ENCODE data around the gene HTATIP2.
A peak's percentile ranks its signal among the peaks of the same experiment; 100 is the strongest.

Gene HTATIP2

DNA sequence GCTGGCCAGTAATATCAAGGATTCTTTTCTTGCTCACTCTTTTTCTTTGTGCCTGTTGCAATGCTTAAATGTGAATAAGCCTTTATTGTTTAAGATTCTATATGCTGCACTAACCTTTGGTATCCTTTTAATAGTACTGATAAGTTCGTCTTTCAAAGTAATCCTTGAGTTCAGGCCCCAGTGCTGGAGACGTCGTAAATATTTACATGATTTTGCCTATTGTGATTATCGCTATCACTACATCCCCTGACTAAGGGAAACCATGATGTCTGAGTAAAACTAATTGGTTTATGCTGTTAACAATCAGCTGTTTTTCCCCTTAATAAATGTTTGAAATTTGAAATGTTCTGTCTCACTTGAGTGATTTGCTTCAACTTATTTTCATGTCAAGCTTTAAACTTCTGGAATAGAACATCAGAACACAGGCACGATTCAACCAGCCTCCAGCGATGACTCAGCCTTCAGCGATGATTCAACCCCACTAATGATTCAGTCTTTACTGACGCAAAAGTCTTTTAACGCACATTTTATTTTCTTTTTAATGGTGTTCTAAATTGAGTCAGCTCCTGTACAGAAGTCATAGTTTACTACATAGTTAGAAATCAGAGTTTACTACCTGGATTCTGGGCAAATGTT, 3.9 kb downstream of the HTATIP2 start:
- ATAC-seq, result peak; percentile 94
- TF ChIP-seq ISL1 (CRISPR knock-in tag; IDR thresholded peaks at IDR 0.05) (peak; percentile 82), ESRRG (CRISPR knock-in tag; IDR thresholded peaks at IDR 0.05) (no peak), ZNF70 (CRISPR knock-in tag; IDR thresholded peaks at IDR 0.05) (no peak)

DNA sequence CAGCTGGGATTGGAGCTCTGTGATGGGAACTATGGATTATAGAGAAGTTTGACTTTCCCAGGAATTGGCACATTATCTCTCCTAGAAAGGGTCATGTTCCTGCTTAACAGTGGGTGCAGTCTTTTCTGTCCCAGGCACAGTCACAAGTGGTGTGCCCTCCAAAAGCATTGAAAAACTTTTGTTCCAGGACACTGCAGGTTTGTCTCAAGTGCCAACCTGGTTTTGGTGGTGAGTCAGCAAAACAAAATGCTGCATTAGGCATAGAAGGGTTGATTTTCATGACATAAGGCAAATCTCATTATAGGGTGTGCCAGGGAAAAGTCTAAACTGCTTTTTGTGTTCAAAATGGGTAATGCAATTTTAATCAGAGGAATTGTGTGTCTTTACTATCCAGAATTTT, 4.9 kb downstream of the HTATIP2 start:
- peak; percentile 13; the same call in 1 of the 2 replicates for TF ChIP-seq ISL1 (CRISPR knock-in tag; IDR thresholded peaks at IDR 0.05)
- TF ChIP-seq ZC3H10 (CRISPR knock-in tag; IDR thresholded peaks at IDR 0.05), result no peak
- ATAC-seq, result peak; percentile 53

DNA sequence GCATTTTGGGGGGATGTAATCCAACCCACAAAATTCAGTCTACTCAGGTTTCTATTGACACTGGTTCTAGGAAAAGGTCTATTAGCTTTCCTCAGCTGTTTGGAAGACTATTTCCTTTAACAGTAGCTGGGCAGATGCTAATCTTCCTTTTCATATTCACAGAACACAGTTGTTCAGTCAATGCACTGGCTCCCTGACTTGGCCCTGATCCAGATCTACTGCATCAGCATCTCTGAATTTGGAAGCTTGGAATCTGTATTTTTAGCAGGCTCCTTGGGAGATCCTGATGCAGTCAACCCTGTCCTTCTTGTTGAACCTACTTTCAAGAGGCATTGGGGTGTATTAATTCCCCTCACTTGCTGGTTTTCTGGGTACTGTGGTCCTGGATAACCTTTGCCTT, 6.3 kb downstream of the HTATIP2 start:
- ATAC-seq, result no peak
- TF ChIP-seq, protein P1, sequence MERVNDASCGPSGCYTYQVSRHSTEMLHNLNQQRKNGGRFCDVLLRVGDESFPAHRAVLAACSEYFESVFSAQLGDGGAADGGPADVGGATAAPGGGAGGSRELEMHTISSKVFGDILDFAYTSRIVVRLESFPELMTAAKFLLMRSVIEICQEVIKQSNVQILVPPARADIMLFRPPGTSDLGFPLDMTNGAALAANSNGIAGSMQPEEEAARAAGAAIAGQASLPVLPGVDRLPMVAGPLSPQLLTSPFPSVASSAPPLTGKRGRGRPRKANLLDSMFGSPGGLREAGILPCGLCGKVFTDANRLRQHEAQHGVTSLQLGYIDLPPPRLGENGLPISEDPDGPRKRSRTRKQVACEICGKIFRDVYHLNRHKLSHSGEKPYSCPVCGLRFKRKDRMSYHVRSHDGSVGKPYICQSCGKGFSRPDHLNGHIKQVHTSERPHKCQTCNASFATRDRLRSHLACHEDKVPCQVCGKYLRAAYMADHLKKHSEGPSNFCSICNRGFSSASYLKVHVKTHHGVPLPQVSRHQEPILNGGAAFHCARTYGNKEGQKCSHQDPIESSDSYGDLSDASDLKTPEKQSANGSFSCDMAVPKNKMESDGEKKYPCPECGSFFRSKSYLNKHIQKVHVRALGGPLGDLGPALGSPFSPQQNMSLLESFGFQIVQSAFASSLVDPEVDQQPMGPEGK (CRISPR knock-in tag; IDR thresholded peaks at IDR 0.05; ENCODE audit: borderline replicate concordance), result no peak
- TF ChIP-seq ESRRG (CRISPR knock-in tag; IDR thresholded peaks at IDR 0.05) (no peak), CSDC2 (CRISPR knock-in tag; IDR thresholded peaks at IDR 0.05) (no peak), TOX (CRISPR knock-in tag; IDR thresholded peaks at IDR 0.05; ENCODE audit: borderline replicate concordance) (no peak), ZNF8 (CRISPR knock-in tag; IDR thresholded peaks at IDR 0.05) (no peak), BACH2 (CRISPR knock-in tag; IDR thresholded peaks at IDR 0.05; ENCODE audit: borderline replicate concordance) (no peak)
- TF ChIP-seq, protein P2, sequence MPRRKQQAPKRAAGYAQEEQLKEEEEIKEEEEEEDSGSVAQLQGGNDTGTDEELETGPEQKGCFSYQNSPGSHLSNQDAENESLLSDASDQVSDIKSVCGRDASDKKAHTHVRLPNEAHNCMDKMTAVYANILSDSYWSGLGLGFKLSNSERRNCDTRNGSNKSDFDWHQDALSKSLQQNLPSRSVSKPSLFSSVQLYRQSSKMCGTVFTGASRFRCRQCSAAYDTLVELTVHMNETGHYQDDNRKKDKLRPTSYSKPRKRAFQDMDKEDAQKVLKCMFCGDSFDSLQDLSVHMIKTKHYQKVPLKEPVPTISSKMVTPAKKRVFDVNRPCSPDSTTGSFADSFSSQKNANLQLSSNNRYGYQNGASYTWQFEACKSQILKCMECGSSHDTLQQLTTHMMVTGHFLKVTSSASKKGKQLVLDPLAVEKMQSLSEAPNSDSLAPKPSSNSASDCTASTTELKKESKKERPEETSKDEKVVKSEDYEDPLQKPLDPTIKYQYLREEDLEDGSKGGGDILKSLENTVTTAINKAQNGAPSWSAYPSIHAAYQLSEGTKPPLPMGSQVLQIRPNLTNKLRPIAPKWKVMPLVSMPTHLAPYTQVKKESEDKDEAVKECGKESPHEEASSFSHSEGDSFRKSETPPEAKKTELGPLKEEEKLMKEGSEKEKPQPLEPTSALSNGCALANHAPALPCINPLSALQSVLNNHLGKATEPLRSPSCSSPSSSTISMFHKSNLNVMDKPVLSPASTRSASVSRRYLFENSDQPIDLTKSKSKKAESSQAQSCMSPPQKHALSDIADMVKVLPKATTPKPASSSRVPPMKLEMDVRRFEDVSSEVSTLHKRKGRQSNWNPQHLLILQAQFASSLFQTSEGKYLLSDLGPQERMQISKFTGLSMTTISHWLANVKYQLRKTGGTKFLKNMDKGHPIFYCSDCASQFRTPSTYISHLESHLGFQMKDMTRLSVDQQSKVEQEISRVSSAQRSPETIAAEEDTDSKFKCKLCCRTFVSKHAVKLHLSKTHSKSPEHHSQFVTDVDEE (CRISPR knock-in tag; IDR thresholded peaks at IDR 0.05), result no peak
- TF ChIP-seq, protein P3, sequence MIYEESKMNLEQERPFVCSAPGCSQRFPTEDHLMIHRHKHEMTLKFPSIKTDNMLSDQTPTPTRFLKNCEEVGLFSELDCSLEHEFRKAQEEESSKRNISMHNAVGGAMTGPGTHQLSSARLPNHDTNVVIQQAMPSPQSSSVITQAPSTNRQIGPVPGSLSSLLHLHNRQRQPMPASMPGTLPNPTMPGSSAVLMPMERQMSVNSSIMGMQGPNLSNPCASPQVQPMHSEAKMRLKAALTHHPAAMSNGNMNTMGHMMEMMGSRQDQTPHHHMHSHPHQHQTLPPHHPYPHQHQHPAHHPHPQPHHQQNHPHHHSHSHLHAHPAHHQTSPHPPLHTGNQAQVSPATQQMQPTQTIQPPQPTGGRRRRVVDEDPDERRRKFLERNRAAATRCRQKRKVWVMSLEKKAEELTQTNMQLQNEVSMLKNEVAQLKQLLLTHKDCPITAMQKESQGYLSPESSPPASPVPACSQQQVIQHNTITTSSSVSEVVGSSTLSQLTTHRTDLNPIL (CRISPR knock-in tag; IDR thresholded peaks at IDR 0.05; ENCODE audit: low read depth), result no peak

DNA sequence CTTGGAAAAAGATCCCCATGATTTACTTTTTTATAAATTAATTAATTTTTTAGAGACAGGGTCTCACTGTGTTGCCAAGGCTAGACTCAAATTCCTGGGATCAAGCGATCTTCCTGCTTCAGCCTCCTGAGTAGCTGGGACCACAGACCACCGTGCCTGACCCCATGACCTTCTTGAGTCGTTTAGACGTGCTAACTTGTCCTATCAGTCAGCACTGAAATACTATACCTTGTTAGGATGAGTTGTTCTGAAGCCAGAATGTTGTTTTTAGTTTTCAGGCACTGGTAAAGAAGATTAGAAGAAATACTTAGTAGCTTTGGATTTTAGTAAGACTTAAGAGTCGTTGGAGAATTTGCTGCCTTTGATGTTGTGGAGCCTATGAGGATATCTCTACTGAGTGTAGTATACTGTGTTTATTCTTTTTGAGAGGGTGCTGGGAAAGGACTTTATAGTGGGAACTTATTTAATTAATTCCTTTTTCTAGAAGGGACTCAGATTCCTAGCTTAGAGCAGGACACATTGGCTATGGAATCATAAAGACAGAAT, 8.6 kb downstream of the HTATIP2 start:
- no peak for TF ChIP-seq ZFP3 (CRISPR knock-in tag; IDR thresholded peaks at IDR 0.05)
- TF ChIP-seq ESRRG (CRISPR knock-in tag; IDR thresholded peaks at IDR 0.05), result no peak
- TF ChIP-seq ISL1 (CRISPR knock-in tag; IDR thresholded peaks at IDR 0.05), result no peak
- TF ChIP-seq OSR1 (CRISPR knock-in tag; IDR thresholded peaks at IDR 0.05), result no peak
- no peak for TF ChIP-seq ZNF8 (CRISPR knock-in tag; IDR thresholded peaks at IDR 0.05)
- TF ChIP-seq ZNF70 (CRISPR knock-in tag; IDR thresholded peaks at IDR 0.05), result no peak
- no peak for TF ChIP-seq ARNTL (CRISPR knock-in tag; IDR thresholded peaks at IDR 0.05; ENCODE audit: borderline replicate concordance, low read depth)
- no peak for TF ChIP-seq TCF4 (CRISPR knock-in tag; IDR thresholded peaks at IDR 0.05; ENCODE audit: borderline replicate concordance)
- TF ChIP-seq, protein P1 (CRISPR knock-in tag; IDR thresholded peaks at IDR 0.05; ENCODE audit: borderline replicate concordance), result no peak
- TF ChIP-seq ZC3H10 (CRISPR knock-in tag; IDR thresholded peaks at IDR 0.05), result no peak
- TF ChIP-seq RARB (CRISPR knock-in tag; IDR thresholded peaks at IDR 0.05), result no peak
- no peak for TF ChIP-seq BACH2 (CRISPR knock-in tag; IDR thresholded peaks at IDR 0.05; ENCODE audit: borderline replicate concordance)
- no peak for TF ChIP-seq SNAI2 (CRISPR knock-in tag; IDR thresholded peaks at IDR 0.05)
- TF ChIP-seq GLIS3 (CRISPR knock-in tag; IDR thresholded peaks at IDR 0.05), result no peak
- no peak for TF ChIP-seq ZNF565 (CRISPR knock-in tag; conservative IDR thresholded peaks at IDR 0.05; ENCODE audit: low read depth)
- TF ChIP-seq TOX (CRISPR knock-in tag; IDR thresholded peaks at IDR 0.05; ENCODE audit: borderline replicate concordance), result no peak
- TF ChIP-seq, protein P2 (CRISPR knock-in tag; IDR thresholded peaks at IDR 0.05), result no peak
- no peak for TF ChIP-seq CSDC2 (CRISPR knock-in tag; IDR thresholded peaks at IDR 0.05)
- TF ChIP-seq, protein P3 (CRISPR knock-in tag; IDR thresholded peaks at IDR 0.05; ENCODE audit: low read depth), result no peak

More for the DNA sequence above, 8.6 kb downstream of the HTATIP2 start:
- ATAC-seq, result no peak

Data from SK-N-SH treated with all-trans-retinoic acid at 6 μM for 48 hours (cell line).